ENCODE measurements around the gene MYO16. TPM values are rescaled to one million over a fixed set of nuclear protein-coding genes. Genes with fewer than 3 reads are reported as not detected.

The MYO16 gene
- total RNA-seq, 1 experiment from 2014 or later = 0.15 TPM

DNA sequence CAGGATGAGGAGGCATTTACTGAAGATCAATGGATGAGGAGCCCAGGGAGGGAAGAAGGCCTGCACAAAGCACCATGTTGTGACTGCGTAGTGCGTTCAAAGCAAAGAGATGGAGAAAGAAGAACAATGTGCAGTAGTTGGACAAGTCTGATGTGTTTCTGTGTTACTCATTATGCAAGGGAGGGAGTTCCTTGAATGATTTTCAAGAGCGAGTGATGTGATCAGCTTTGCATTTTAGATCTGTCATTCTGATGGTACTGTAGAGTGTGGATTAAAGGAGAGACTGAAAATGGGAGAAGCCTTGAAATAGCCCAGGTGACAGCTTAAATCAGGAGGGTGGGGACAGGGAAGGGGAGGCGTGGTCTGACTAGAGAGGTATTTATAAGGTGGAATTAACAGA, 9.5 kb downstream of the MYO16 start:
- Histone ChIP-seq H3K36me3 (ENCODE audit: insufficient read depth, low read length) (no peaks in the 10 kb centered on the region), H3K9me2 (replicated peaks; ENCODE audit: insufficient read depth, low read length) (no peaks in the 10 kb centered on the region), H2AFZ (ENCODE audit: low read length) (no peak overlapping the region), H3K4me1 (ENCODE audit: low read length) (no peaks in the 10 kb centered on the region), H3K79me2 (ENCODE audit: low read length) (no peaks in the 10 kb centered on the region), H3K27me3 (ENCODE audit: low read length) (no peaks in the 10 kb centered on the region), H3K9me3 (ENCODE audit: low read length) (peaks cover 3% of the 10 kb centered on the region; the same call in 1 of the 2 replicates), H3K9ac (ENCODE audit: low read length) (no peak overlapping the region), H3K4me3 (ENCODE audit: low read length) (no peak overlapping the region), H4K20me1 (ENCODE audit: insufficient read depth, low read depth, low read length) (no peaks in the 10 kb centered on the region), H3K4me2 (ENCODE audit: low read depth, low read length, poor library complexity, severe bottlenecking) (no peak overlapping the region), H3K27ac (ENCODE audit: low read length) (no peak overlapping the region)
- no peak for DNase-seq

DNA sequence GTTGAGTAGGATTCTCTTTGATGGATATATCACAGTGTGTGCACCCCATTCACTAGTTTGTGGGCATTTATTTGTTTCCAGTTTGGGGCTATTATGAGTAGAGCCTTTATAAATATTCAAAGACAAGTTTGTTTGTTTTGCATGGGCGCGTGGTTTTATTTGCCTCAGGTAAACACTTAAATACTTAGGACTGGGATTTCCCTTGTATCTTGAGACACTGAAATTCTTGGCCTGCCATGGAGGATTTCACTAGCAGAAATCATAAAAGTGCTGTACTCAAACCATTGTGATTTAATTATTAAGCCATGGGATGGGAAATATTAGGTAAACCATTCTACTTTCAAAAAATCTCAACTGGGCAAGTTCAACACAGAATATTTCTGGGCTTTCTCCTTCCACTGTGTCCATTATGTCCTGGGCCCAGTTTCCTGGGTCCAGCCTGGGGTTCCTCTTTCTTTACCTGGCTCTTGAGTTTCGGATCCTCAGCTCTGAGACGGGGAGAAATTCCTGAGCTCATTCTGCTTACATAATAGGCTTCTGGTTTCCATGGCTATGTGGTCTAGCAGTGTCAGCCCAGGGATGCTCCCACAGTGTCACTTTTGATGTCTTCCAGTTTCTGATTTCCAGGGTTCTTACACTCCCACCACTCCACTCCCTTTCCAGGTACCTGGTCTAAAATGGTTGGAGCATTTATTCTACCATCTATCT, 14.4 kb downstream of the MYO16 start:
- no peaks in the 10 kb centered on the region for H4K20me1 ChIP-seq (ENCODE audit: insufficient read depth, low read depth, low read length)
- no peak overlapping the region for H3K4me2 ChIP-seq (ENCODE audit: low read depth, low read length, poor library complexity, severe bottlenecking)
- DNase-seq = no peak
- no peaks in the 10 kb centered on the region for H3K79me2 ChIP-seq (ENCODE audit: low read length)
- no peaks in the 10 kb centered on the region for H3K36me3 ChIP-seq (ENCODE audit: insufficient read depth, low read length)
- no peaks in the 10 kb centered on the region for H3K27me3 ChIP-seq (ENCODE audit: low read length)
- no peaks in the 10 kb centered on the region for H3K4me1 ChIP-seq (ENCODE audit: low read length)
- no peak overlapping the region for H3K27ac ChIP-seq (ENCODE audit: low read length)
- peaks cover 28% of the 10 kb centered on the region for H3K9me3 ChIP-seq (ENCODE audit: low read length)
- H2AFZ ChIP-seq (ENCODE audit: low read length) = no peak overlapping the region
- H3K9ac ChIP-seq (ENCODE audit: low read length) = no peak overlapping the region
- no peaks in the 10 kb centered on the region for H3K9me2 ChIP-seq (replicated peaks; ENCODE audit: insufficient read depth, low read length)
- H3K4me3 ChIP-seq (ENCODE audit: low read length) = no peak overlapping the region

DNA sequence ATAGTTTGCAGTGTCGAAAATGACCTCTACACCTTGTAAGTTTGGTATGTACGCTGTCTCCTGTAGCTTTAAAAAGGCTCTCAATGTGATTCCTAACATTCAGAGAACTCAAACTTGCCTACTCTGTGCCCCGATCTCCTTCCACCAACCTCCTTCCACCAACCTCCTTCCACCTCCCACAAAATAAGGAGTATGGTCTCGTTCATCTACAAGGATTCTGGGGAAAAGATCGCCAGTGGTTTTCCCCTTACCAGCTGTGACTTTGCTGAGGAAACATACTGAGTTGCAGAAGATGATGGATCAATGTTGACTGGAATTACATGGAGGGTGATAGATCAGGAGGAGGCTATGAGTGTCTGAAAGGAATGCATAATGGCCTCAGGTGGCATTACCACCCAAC, 16.0 kb downstream of the MYO16 start:
- Histone ChIP-seq H3K9me3 (ENCODE audit: low read length) (peaks cover 28% of the 10 kb centered on the region), H3K36me3 (ENCODE audit: insufficient read depth, low read length) (no peaks in the 10 kb centered on the region), H3K4me2 (ENCODE audit: low read depth, low read length, poor library complexity, severe bottlenecking) (no peak overlapping the region), H3K9ac (ENCODE audit: low read length) (no peak overlapping the region), H2AFZ (ENCODE audit: low read length) (no peak overlapping the region), H3K79me2 (ENCODE audit: low read length) (no peaks in the 10 kb centered on the region), H3K4me3 (ENCODE audit: low read length) (no peak overlapping the region), H3K27me3 (ENCODE audit: low read length) (no peaks in the 10 kb centered on the region), H3K27ac (ENCODE audit: low read length) (no peak overlapping the region), H3K4me1 (ENCODE audit: low read length) (no peaks in the 10 kb centered on the region), H3K9me2 (replicated peaks; ENCODE audit: insufficient read depth, low read length) (no peaks in the 10 kb centered on the region), H4K20me1 (ENCODE audit: insufficient read depth, low read depth, low read length) (no peaks in the 10 kb centered on the region)
- DNase-seq = no peak

GRCh38 chr13:108650271-108650670, 20.9 kb downstream of the MYO16 start:
- Histone ChIP-seq H4K20me1 (ENCODE audit: insufficient read depth, low read depth, low read length) (no peaks in the 10 kb centered on the region), H3K9me3 (ENCODE audit: low read length) (peaks cover 20% of the 10 kb centered on the region), H3K36me3 (ENCODE audit: insufficient read depth, low read length) (no peaks in the 10 kb centered on the region), H3K4me3 (ENCODE audit: low read length) (no peak overlapping the region), H3K27me3 (ENCODE audit: low read length) (no peaks in the 10 kb centered on the region), H3K4me1 (ENCODE audit: low read length) (no peaks in the 10 kb centered on the region), H2AFZ (ENCODE audit: low read length) (no peak overlapping the region), H3K9me2 (replicated peaks; ENCODE audit: insufficient read depth, low read length) (no peaks in the 10 kb centered on the region), H3K27ac (ENCODE audit: low read length) (no peak overlapping the region), H3K79me2 (ENCODE audit: low read length) (no peaks in the 10 kb centered on the region), H3K4me2 (ENCODE audit: low read depth, low read length, poor library complexity, severe bottlenecking) (no peak overlapping the region), H3K9ac (ENCODE audit: low read length) (no peak overlapping the region)
- DNase-seq = no peak

DNA sequence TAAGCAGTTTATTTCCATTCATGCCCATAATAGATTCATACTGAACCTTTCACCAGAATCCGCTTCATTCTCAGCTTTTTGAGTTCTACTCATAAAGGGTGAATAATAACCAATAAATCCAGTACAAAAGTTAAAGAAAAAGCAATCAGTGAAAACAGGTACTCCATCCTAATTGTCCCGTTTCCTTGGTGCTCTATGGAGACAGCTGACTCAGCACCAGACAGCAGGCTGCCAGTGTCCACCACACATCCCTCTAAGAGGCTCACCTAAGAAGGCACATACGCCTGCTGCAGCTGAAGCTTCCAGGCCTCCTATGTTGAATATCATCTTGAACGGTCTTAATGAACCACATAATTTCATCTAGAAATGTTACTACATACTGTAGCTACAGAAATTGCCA, 27.3 kb downstream of the MYO16 start:
- Histone ChIP-seq H3K27ac (ENCODE audit: low read length) (no peak overlapping the region), H3K79me2 (ENCODE audit: low read length) (no peaks in the 10 kb centered on the region), H2AFZ (ENCODE audit: low read length) (no peak overlapping the region), H3K27me3 (ENCODE audit: low read length) (no peaks in the 10 kb centered on the region), H3K4me2 (ENCODE audit: low read depth, low read length, poor library complexity, severe bottlenecking) (no peak overlapping the region), H3K9me2 (replicated peaks; ENCODE audit: insufficient read depth, low read length) (no peaks in the 10 kb centered on the region), H3K36me3 (ENCODE audit: insufficient read depth, low read length) (no peaks in the 10 kb centered on the region), H3K4me1 (ENCODE audit: low read length) (no peaks in the 10 kb centered on the region), H4K20me1 (ENCODE audit: insufficient read depth, low read depth, low read length) (no peaks in the 10 kb centered on the region), H3K4me3 (ENCODE audit: low read length) (no peak overlapping the region), H3K9me3 (ENCODE audit: low read length) (no peaks in the 10 kb centered on the region), H3K9ac (ENCODE audit: low read length) (no peak overlapping the region)
- DNase-seq = no peak

- Histone ChIP-seq H2AFZ (ENCODE audit: low read length) (no peak overlapping the region), H3K4me2 (ENCODE audit: low read depth, low read length, poor library complexity, severe bottlenecking) (no peak overlapping the region)
Observed at GRCh38 chr13:108657519-108657918, 28.1 kb downstream of the MYO16 start.

GRCh38 chr13:108662528-108662927, 33.1 kb downstream of the MYO16 start:
- Histone ChIP-seq H3K4me1 (ENCODE audit: low read length) (no peaks in the 10 kb centered on the region), H3K9me3 (ENCODE audit: low read length) (peaks cover 5% of the 10 kb centered on the region; the same call in 1 of the 2 replicates), H2AFZ (ENCODE audit: low read length) (no peak overlapping the region), H4K20me1 (ENCODE audit: insufficient read depth, low read depth, low read length) (no peaks in the 10 kb centered on the region), H3K79me2 (ENCODE audit: low read length) (no peaks in the 10 kb centered on the region), H3K36me3 (ENCODE audit: insufficient read depth, low read length) (no peaks in the 10 kb centered on the region), H3K9me2 (replicated peaks; ENCODE audit: insufficient read depth, low read length) (no peaks in the 10 kb centered on the region), H3K4me3 (ENCODE audit: low read length) (no peak overlapping the region), H3K27me3 (ENCODE audit: low read length) (no peaks in the 10 kb centered on the region), H3K4me2 (ENCODE audit: low read depth, low read length, poor library complexity, severe bottlenecking) (no peak overlapping the region), H3K27ac (ENCODE audit: low read length) (no peak overlapping the region), H3K9ac (ENCODE audit: low read length) (no peak overlapping the region)
- no peak for DNase-seq

More at GRCh38 chr13:108657519-108657918, 28.1 kb downstream of the MYO16 start:
- no peak for DNase-seq
- Histone ChIP-seq H3K9me3 (ENCODE audit: low read length) (no peaks in the 10 kb centered on the region), H4K20me1 (ENCODE audit: insufficient read depth, low read depth, low read length) (no peaks in the 10 kb centered on the region), H3K79me2 (ENCODE audit: low read length) (no peaks in the 10 kb centered on the region), H3K4me3 (ENCODE audit: low read length) (no peak overlapping the region), H3K36me3 (ENCODE audit: insufficient read depth, low read length) (no peaks in the 10 kb centered on the region), H3K4me1 (ENCODE audit: low read length) (no peaks in the 10 kb centered on the region), H3K27me3 (ENCODE audit: low read length) (no peaks in the 10 kb centered on the region), H3K9ac (ENCODE audit: low read length) (no peak overlapping the region), H3K9me2 (replicated peaks; ENCODE audit: insufficient read depth, low read length) (no peaks in the 10 kb centered on the region), H3K27ac (ENCODE audit: low read length) (no peak overlapping the region)

DNA sequence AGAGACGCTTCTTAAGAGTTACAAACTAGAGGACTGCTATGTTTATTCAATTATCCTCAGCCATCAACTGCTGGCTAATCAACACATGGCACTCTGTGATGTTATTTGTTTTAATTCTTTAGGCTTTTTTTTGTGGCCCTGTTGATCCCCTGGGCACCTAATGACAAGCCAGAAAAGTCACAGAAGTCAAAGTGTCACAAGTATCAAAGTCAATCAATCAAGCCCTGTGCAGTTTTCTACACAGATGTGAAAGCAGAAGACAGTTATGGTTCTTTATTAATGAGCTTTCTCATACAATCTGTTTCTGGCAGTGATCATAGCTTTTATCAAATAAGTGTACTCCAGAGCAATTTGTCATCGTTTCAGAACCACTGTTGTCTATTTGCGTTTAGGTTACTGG, 34.3 kb downstream of the MYO16 start:
- Histone ChIP-seq H3K4me2 (ENCODE audit: low read depth, low read length, poor library complexity, severe bottlenecking) (no peak overlapping the region), H3K27ac (ENCODE audit: low read length) (no peak overlapping the region), H3K79me2 (ENCODE audit: low read length) (no peaks in the 10 kb centered on the region), H4K20me1 (ENCODE audit: insufficient read depth, low read depth, low read length) (no peaks in the 10 kb centered on the region), H3K36me3 (ENCODE audit: insufficient read depth, low read length) (no peaks in the 10 kb centered on the region), H3K9me2 (replicated peaks; ENCODE audit: insufficient read depth, low read length) (no peaks in the 10 kb centered on the region), H3K9ac (ENCODE audit: low read length) (no peak overlapping the region), H3K4me3 (ENCODE audit: low read length) (no peak overlapping the region), H3K9me3 (ENCODE audit: low read length) (peaks cover 5% of the 10 kb centered on the region; the same call in 1 of the 2 replicates), H3K27me3 (ENCODE audit: low read length) (no peaks in the 10 kb centered on the region), H3K4me1 (ENCODE audit: low read length) (no peaks in the 10 kb centered on the region), H2AFZ (ENCODE audit: low read length) (no peak overlapping the region)
- DNase-seq = no peak

Measured in Karpas-422 (cell line).